Measurements from ENCODE around the gene KDELR3. TPM values are rescaled to one million over a fixed set of nuclear protein-coding genes. Genes with fewer than 3 reads are reported as not detected.

Gene KDELR3
- total RNA-seq, 2 experiments from 2014 or later: 0.75 to 0.88 TPM

GRCh38 chr22:38485783-38486182, 17.9 kb downstream of the KDELR3 start:
- Mint-ChIP-seq H3K27me3 (no peaks in the 10 kb centered on the region), H3K27ac (no peak overlapping the region), H3K4me3 (no peak overlapping the region), H3K36me3 (ENCODE audit: low read depth) (peaks cover 94% of the 10 kb centered on the region), H3K4me1 (peaks cover 28% of the 10 kb centered on the region), H3K9me3 (no peaks in the 10 kb centered on the region)
- CTCF ChIA-PET: interaction anchor here (0.7 kb wide), 1 partner anchor 10 kb away, joined by 3 read pairs; no protein-coding TSS in a partner anchor
- POLR2A ChIA-PET: interaction anchor here (1.1 to 1.9 kb wide), 3 partner anchors 9 to 17 kb away, joined by 4 to 9 read pairs (median 6); partner anchors contain the start of gene KDELR3
- no peak for DNase-seq

DNA sequence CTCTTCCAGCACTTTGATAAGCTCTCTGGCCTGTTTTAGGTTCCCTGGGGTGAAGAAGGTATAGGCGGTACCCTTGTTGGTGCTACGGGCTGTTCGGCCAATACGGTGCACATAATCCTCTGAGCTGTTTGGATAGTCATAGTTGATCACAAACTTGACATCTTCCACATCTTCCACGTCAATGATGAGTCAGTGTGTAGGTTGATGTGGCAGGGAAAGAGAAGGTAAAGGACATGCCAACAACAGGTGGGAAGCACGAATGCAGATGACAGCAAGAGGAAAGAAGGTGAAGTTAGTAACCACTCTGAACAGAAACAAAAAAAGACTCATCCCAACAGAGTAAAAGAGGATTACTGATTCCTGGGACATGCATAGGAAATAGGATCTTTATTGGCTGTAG, 20.1 kb downstream of the KDELR3 start:
- Mint-ChIP-seq H3K4me3 (no peak overlapping the region), H3K27ac (no peak overlapping the region), H3K27me3 (no peaks in the 10 kb centered on the region), H3K36me3 (ENCODE audit: low read depth) (peaks cover 93% of the 10 kb centered on the region), H3K4me1 (peaks cover 38% of the 10 kb centered on the region), H3K9me3 (no peaks in the 10 kb centered on the region)
- ChIA-PET POLR2A (interaction anchor here (1.0 to 4.9 kb wide), 7 partner anchors 8 to 84 kb away, joined by 3 to 31 read pairs (median 5); partner anchors contain the start of gene KDELR3), CTCF (no interaction called here)
- DNase-seq: no peak

GRCh38 chr22:38489142-38489541, 21.2 kb downstream of the KDELR3 start:
- no peak overlapping the region for H3K4me3 Mint-ChIP-seq
- peaks cover 44% of the 10 kb centered on the region for H3K4me1 Mint-ChIP-seq
- no peaks in the 10 kb centered on the region for H3K27me3 Mint-ChIP-seq
- ChIA-PET CTCF (no interaction called here), POLR2A (interaction anchor here (1.1 to 4.9 kb wide), 6 partner anchors 9 to 27 kb away, joined by 3 to 31 read pairs (median 5); no protein-coding TSS in a partner anchor)
- H3K27ac Mint-ChIP-seq: no peak overlapping the region
- peaks cover 93% of the 10 kb centered on the region for H3K36me3 Mint-ChIP-seq (ENCODE audit: low read depth)
- DNase-seq: no peak
- H3K9me3 Mint-ChIP-seq: no peaks in the 10 kb centered on the region

DNA sequence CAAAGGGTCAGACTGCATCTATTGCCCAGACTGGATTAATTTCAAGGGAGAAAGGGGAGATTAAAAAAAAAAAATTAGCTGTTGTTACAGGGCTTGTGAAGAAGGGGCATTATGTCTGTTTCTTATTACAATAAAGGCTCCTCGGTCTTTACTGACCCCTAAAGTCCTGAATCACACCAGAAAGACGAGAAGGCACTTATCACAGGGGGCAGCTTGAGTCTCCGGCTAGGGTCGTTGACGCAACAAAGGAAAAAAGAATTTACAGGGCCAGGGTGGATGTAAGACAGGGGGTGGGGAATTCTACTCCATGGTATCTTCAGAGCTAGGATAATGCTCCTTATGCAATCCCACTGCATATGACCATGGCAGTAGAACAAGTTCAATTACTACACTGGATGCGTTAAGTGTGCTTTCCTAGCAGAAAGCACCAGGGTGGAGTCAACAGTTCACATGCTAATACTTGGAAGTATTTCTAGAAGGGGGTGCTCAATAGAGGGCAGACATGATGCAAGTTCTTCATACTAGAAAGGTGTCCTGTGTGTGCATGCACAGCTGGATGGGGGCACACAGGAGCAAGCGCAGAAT, 21.8 kb downstream of the KDELR3 start:
- Mint-ChIP-seq H3K4me3 (no peak overlapping the region), H3K4me1 (peaks cover 46% of the 10 kb centered on the region), H3K9me3 (no peaks in the 10 kb centered on the region), H3K27me3 (no peaks in the 10 kb centered on the region), H3K36me3 (ENCODE audit: low read depth) (peaks cover 93% of the 10 kb centered on the region), H3K27ac (no peak overlapping the region)
- no peak for DNase-seq
- CTCF ChIA-PET: interaction anchor here (2.2 kb wide), 1 partner anchor 12 kb away, joined by 13 read pairs; no protein-coding TSS in a partner anchor
- POLR2A ChIA-PET: interaction anchor here (1.1 to 4.9 kb wide), 6 partner anchors 9 to 82 kb away, joined by 3 to 31 read pairs (median 4); no protein-coding TSS in a partner anchor

- no peaks in the 10 kb centered on the region for H3K9me3 Mint-ChIP-seq
- peaks cover 92% of the 10 kb centered on the region for H3K36me3 Mint-ChIP-seq (ENCODE audit: low read depth)
- no peaks in the 10 kb centered on the region for H3K27me3 Mint-ChIP-seq
- CTCF ChIA-PET: interaction anchor here (2.2 to 2.4 kb wide), 2 partner anchors 11 to 438 kb away, joined by 8 to 13 read pairs; no protein-coding TSS in a partner anchor
- H3K4me3 Mint-ChIP-seq: no peak overlapping the region
- H3K27ac Mint-ChIP-seq: peak overlapping the region; percentile 67
- H3K4me1 Mint-ChIP-seq: peaks cover 49% of the 10 kb centered on the region
- DNase-seq: no peak
- POLR2A ChIA-PET: interaction anchor here (1.0 to 4.9 kb wide), 6 partner anchors 9 to 82 kb away, joined by 3 to 31 read pairs (median 4); no protein-coding TSS in a partner anchor
Measured at GRCh38 chr22:38490475-38490874, 22.6 kb downstream of the KDELR3 start.

DNA sequence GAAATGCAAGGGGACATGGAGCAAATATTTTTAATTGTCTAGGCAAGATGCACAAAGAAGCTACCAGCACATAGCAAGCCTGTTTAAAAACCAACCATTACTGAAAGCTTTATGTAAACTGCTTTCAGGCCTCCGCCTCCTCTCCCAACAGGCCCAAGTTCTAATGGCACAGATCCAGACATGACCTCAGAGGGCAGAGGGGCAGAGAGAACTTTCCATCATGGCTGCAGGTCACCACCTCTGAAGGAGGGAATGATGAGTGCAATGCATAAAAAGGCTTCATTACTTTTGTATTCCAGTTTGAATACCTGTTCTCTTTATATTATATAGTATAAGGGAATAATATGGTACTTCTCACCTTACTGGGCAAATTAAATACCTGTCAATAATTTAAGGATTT, 23.0 kb downstream of the KDELR3 start:
- ChIA-PET POLR2A (interaction anchor here (1.0 to 4.9 kb wide), 4 partner anchors 10 to 81 kb away, joined by 3 to 31 read pairs (median 4); no protein-coding TSS in a partner anchor), CTCF (interaction anchor here (2.2 to 2.4 kb wide), 2 partner anchors 11 to 439 kb away, joined by 8 to 13 read pairs; no protein-coding TSS in a partner anchor)
- Mint-ChIP-seq H3K36me3 (ENCODE audit: low read depth) (peaks cover 92% of the 10 kb centered on the region), H3K27me3 (no peaks in the 10 kb centered on the region), H3K27ac (peak overlapping the region; percentile 67), H3K4me3 (no peak overlapping the region), H3K9me3 (no peaks in the 10 kb centered on the region), H3K4me1 (peaks cover 53% of the 10 kb centered on the region)
- no peak for DNase-seq

DNA sequence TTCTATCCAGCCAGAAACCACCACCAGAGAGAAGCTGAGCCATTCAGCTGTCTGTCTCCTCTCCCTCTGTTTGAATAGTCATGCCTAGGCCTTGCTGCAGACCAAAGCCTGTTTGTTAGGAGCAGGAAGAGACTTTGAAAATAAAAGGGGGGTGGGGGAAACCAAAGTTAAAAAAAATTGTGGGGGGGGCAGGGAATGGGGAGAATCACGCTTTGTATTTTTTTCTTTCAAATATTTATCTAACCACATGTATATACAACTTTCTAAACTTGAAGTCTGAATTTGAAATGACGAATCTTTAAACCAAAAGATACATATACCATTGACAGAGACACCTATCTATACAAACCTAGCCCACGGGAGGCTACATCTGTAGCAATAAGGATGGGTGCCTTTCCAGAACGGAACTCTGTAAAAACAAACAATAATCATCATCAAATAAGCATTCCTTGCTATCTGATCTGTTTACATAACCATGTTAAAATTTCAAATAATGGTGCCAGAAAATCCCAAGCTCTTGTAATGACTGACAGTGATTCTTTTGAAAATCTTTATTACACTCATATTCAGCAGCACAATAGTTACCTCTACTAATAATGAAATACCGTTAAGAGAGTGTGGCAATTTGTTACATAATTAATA, 23.9 kb downstream of the KDELR3 start:
- ChIA-PET CTCF (interaction anchor here (2.2 to 2.4 kb wide), 2 partner anchors 10 to 440 kb away, joined by 8 to 13 read pairs; no protein-coding TSS in a partner anchor), POLR2A (interaction anchor here (0.9 to 4.9 kb wide), 4 partner anchors 9 to 93 kb away, joined by 3 to 31 read pairs (median 6); no protein-coding TSS in a partner anchor)
- no peaks in the 10 kb centered on the region for H3K9me3 Mint-ChIP-seq
- no peak for DNase-seq
- H3K27ac Mint-ChIP-seq: no peak overlapping the region
- no peaks in the 10 kb centered on the region for H3K27me3 Mint-ChIP-seq
- peaks cover 90% of the 10 kb centered on the region for H3K36me3 Mint-ChIP-seq (ENCODE audit: low read depth)
- H3K4me3 Mint-ChIP-seq: no peak overlapping the region
- peaks cover 57% of the 10 kb centered on the region for H3K4me1 Mint-ChIP-seq

- Mint-ChIP-seq H3K27ac (peak overlapping the region; percentile 7), H3K4me1 (peaks cover 66% of the 10 kb centered on the region)
- CTCF ChIA-PET: interaction anchor here (0.6 to 1.1 kb wide), 2 partner anchors 10 to 189 kb away, joined by 3 read pairs; no protein-coding TSS in a partner anchor
Measured at GRCh38 chr22:38494498-38494897, 26.6 kb downstream of the KDELR3 start.

GRCh38 chr22:38494939-38495338, 27.0 kb downstream of the KDELR3 start:
- H3K27ac Mint-ChIP-seq: no peak overlapping the region
- H3K4me1 Mint-ChIP-seq: peaks cover 64% of the 10 kb centered on the region
- POLR2A ChIA-PET: interaction anchor here (1.4 to 3.4 kb wide), 3 partner anchors 9 to 12 kb away, joined by 4 to 16 read pairs (median 9); no protein-coding TSS in a partner anchor
- DNase-seq: no peak
- H3K36me3 Mint-ChIP-seq (ENCODE audit: low read depth): peaks cover 87% of the 10 kb centered on the region
- CTCF ChIA-PET: interaction anchor here (0.6 to 1.1 kb wide), 4 partner anchors 9 to 189 kb away, joined by 3 to 4 read pairs (median 3); no protein-coding TSS in a partner anchor
- no peaks in the 10 kb centered on the region for H3K27me3 Mint-ChIP-seq
- H3K9me3 Mint-ChIP-seq: no peaks in the 10 kb centered on the region
- no peak overlapping the region for H3K4me3 Mint-ChIP-seq

More at GRCh38 chr22:38494498-38494897, 26.6 kb downstream of the KDELR3 start:
- no peaks in the 10 kb centered on the region for H3K9me3 Mint-ChIP-seq
- H3K36me3 Mint-ChIP-seq (ENCODE audit: low read depth): peaks cover 88% of the 10 kb centered on the region
- DNase-seq: no peak
- POLR2A ChIA-PET: interaction anchor here (2.4 to 3.4 kb wide), 3 partner anchors 8 to 12 kb away, joined by 9 to 16 read pairs (median 9); no protein-coding TSS in a partner anchor
- H3K27me3 Mint-ChIP-seq: no peaks in the 10 kb centered on the region
- H3K4me3 Mint-ChIP-seq: no peak overlapping the region

DNA sequence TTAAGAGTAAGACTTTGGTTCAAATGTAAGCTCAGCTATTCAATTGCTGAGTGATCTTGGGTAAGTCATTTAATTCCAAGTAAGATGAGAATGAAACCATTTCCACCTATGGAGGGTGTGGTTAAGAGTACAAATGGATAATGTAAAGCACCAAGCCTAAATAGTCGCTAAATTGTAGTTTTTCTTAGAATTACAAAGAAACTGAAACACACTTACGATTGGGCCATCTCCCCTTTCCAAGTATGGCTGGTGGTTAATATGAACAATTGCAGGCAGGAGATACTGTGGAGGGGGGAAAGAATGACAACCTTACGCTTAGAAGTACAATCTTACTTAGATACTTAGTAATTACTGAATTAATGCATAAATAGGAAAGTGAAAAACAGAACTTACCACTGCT, 30.0 kb downstream of the KDELR3 start:
- Mint-ChIP-seq H3K27ac (peak overlapping the region; percentile 49), H3K36me3 (ENCODE audit: low read depth) (peaks cover 87% of the 10 kb centered on the region), H3K4me3 (no peak overlapping the region), H3K27me3 (no peaks in the 10 kb centered on the region), H3K9me3 (no peaks in the 10 kb centered on the region), H3K4me1 (peaks cover 73% of the 10 kb centered on the region)
- no peak for DNase-seq
- POLR2A ChIA-PET: interaction anchor here (0.7 to 2.1 kb wide), 6 partner anchors 9 to 72 kb away, joined by 3 to 8 read pairs (median 4); partner anchors contain the start of gene DMC1
- CTCF ChIA-PET: interaction anchor here (0.7 to 1.3 kb wide), 2 partner anchors 15 to 74 kb away, joined by 4 to 7 read pairs; no protein-coding TSS in a partner anchor

- H3K4me3 Mint-ChIP-seq: peak overlapping the region; percentile 83
Measured at GRCh38 chr22:38501797-38502672, 34.1 kb downstream of the KDELR3 start.

More at GRCh38 chr22:38501797-38502672, 34.1 kb downstream of the KDELR3 start:
- H3K27me3 Mint-ChIP-seq: no peaks in the 10 kb centered on the region
- DNase-seq: no peak
- no peaks in the 10 kb centered on the region for H3K9me3 Mint-ChIP-seq
- ChIA-PET POLR2A (interaction anchor here (0.7 to 2.9 kb wide), 6 partner anchors 9 to 321 kb away, joined by 3 to 17 read pairs (median 8); partner anchors contain the start of gene DMC1), CTCF (interaction anchor here (0.7 to 2.1 kb wide), 4 partner anchors 10 to 1011 kb away, joined by 3 to 13 read pairs (median 4); no protein-coding TSS in a partner anchor)
- H3K36me3 Mint-ChIP-seq (ENCODE audit: low read depth): peaks cover 77% of the 10 kb centered on the region
- H3K27ac Mint-ChIP-seq: peak overlapping the region; percentile 23
- H3K4me1 Mint-ChIP-seq: peaks cover 65% of the 10 kb centered on the region

All from activated CD4-positive, alpha-beta memory T cell treated with anti-CD3 and anti-CD28 coated beads, Interleukin-2, amount 10 ng/mL, durations not matched to agents 7 days and 5 days (primary cell).